SU-DHL-6 (cell line): ENCODE data around the gene BICD1.

Experiments used
- H2AFZ ChIP-seq: fragments of 200-600 bp; sonication (generic); 2 replicates; pipeline ENCODE4 v1.6.1; 2014; ENCODE audit warnings: low read depth, mild to moderate bottlenecking, moderate library complexity, mixed read lengths, antibody characterized with exemption, low read length; ENCODE audit not compliant: severe bottlenecking
- H3F3A ChIP-seq: fragments of 200-600 bp; shearing (Covaris generic); 2 replicates; pipeline ENCODE4 v1.6.0; 2016; ENCODE audit warnings: antibody characterized with exemption, mild to moderate bottlenecking; ENCODE audit not compliant: insufficient read depth
- H3K27ac ChIP-seq: fragments of 200-600 bp; sonication (generic); 2 replicates; pipeline ENCODE4 v1.5.1; 2016; ENCODE audit warnings: low read depth, mild to moderate bottlenecking, low read length, moderate library complexity, mixed read lengths
- H3K27me3 ChIP-seq: fragments of 200-600 bp; sonication (generic), shearing (Covaris generic); 2 replicates; pipeline ENCODE4 v1.6.0; 2014; ENCODE audit warnings: mild to moderate bottlenecking, low read length
- H3K36me3 ChIP-seq: fragments of 200-600 bp; sonication (generic); 2 replicates; pipeline ENCODE4 v1.6.1; 2014; ENCODE audit warnings: mild to moderate bottlenecking, low read length, mixed read lengths
- H3K4me2 ChIP-seq: fragments of 300-600, 200-600 bp; shearing (Covaris generic), sonication (generic); 2 replicates; pipeline ENCODE4 v1.6.0; 2014; ENCODE audit warnings: low read length, low read depth, mild to moderate bottlenecking; ENCODE audit not compliant: poor library complexity, severe bottlenecking
- H3K4me3 ChIP-seq: fragments of 200-600 bp; sonication (generic); 2 replicates; pipeline ENCODE4 v1.5.1; 2014; ENCODE audit warnings: antibody characterized with exemption, low read length, mild to moderate bottlenecking, mixed read lengths; ENCODE audit not compliant: insufficient read depth, poor library complexity, severe bottlenecking
- H3K79me2 ChIP-seq: fragments of 200-600 bp; sonication (generic); 2 replicates; pipeline ENCODE4 v1.6.1; 2014; ENCODE audit warnings: mild to moderate bottlenecking, low read length, moderate library complexity; ENCODE audit not compliant: insufficient read depth
- H3K9ac ChIP-seq: fragments of 200-600 bp; sonication (generic); 2 replicates; pipeline ENCODE4 v1.7.0; 2014; ENCODE audit warnings: mild to moderate bottlenecking, low read length
- H3K9me2 ChIP-seq: fragments of 200-600 bp; sonication (generic); replicated peaks from 2 replicates; pipeline ENCODE4 v1.6.1; 2014; ENCODE audit warnings: low read length; ENCODE audit not compliant: insufficient read depth
- H3K9me3 ChIP-seq: fragments of 200-600 bp; sonication (generic); 2 replicates; pipeline ENCODE4 v1.6.1; 2014; ENCODE audit warnings: low read length, mixed read lengths; ENCODE audit not compliant: insufficient read depth
- H4K20me1 ChIP-seq: fragments of 200-600 bp; sonication (generic); 2 replicates; pipeline ENCODE4 v1.6.1; 2014; ENCODE audit warnings: low read depth, mild to moderate bottlenecking, antibody characterized with exemption, low read length, moderate library complexity, mixed read lengths
- CTCF ChIP-seq: fragments of 200-600 bp; sonication (generic); IDR thresholded peaks from one replicate; pipeline ENCODE4 v1.5.1; 2017; ENCODE audit warnings: antibody characterized with exemption, mild to moderate bottlenecking, low read length, moderate library complexity; ENCODE audit not compliant: insufficient read depth, poor library complexity, severe bottlenecking
- EZH2phosphoT487 ChIP-seq: fragments of 200-600 bp; sonication (generic), shearing (Covaris generic); conservative IDR thresholded peaks from 2 replicates; pipeline ENCODE4 v1.6.1; 2018; ENCODE audit warnings: mild to moderate bottlenecking, antibody characterized with exemption, low read length, moderate library complexity, mixed read lengths

Gene BICD1

GRCh38 chr12:32265951-32266350, 159.3 kb downstream of the BICD1 start:
- Histone ChIP-seq H3F3A (peaks cover 85% of the 10 kb centered on the region), H3K36me3 (0 out of 2 replicates have a peak, but pooled peaks cover 8% of the 10 kb centered on the region), H3K9me3 (no peaks in the 10 kb centered on the region), H3K79me2 (peaks cover 22% of the 10 kb centered on the region), H3K4me3 (peak overlapping the region; percentile 45), H3K27ac (peak overlapping the region; percentile 100), H4K20me1 (no peaks in the 10 kb centered on the region), H3K27me3 (no peaks in the 10 kb centered on the region), H2AFZ (no peak overlapping the region), H3K4me2 (peak overlapping the region; percentile 97), H3K9me2 (no peaks in the 10 kb centered on the region), H3K9ac (peak overlapping the region; percentile 72)
- TF ChIP-seq EZH2phosphoT487 (no peak), CTCF (no peak)

- TF ChIP-seq CTCF (no peak), EZH2phosphoT487 (no peak)
- peak overlapping the region; percentile 72 for H3K9ac ChIP-seq
- no peaks in the 10 kb centered on the region for H4K20me1 ChIP-seq
- H3K36me3 ChIP-seq: 0 out of 2 replicates have a peak, but pooled peaks cover 8% of the 10 kb centered on the region
- H3K9me3 ChIP-seq: no peaks in the 10 kb centered on the region
- peaks cover 87% of the 10 kb centered on the region for H3F3A ChIP-seq
- H3K4me3 ChIP-seq: no peak overlapping the region
- peak overlapping the region; percentile 100 for H3K27ac ChIP-seq
- H3K27me3 ChIP-seq: no peaks in the 10 kb centered on the region
- H3K9me2 ChIP-seq: no peaks in the 10 kb centered on the region
- H3K4me2 ChIP-seq: peak overlapping the region; percentile 97
- no peak overlapping the region for H2AFZ ChIP-seq
- H3K79me2 ChIP-seq: peaks cover 22% of the 10 kb centered on the region
Measured at GRCh38 chr12:32266756-32267155, 160.1 kb downstream of the BICD1 start.

- Histone ChIP-seq H3K36me3 (0 out of 2 replicates have a peak, but pooled peaks cover 8% of the 10 kb centered on the region), H3K27ac (peak overlapping the region; percentile 98), H3K4me3 (no peak overlapping the region), H3K9ac (peak overlapping the region; percentile 62), H3K9me2 (no peaks in the 10 kb centered on the region), H3F3A (peaks cover 73% of the 10 kb centered on the region), H4K20me1 (no peaks in the 10 kb centered on the region), H3K4me2 (peak overlapping the region; percentile 78), H3K27me3 (no peaks in the 10 kb centered on the region), H3K9me3 (no peaks in the 10 kb centered on the region), H3K79me2 (peaks cover 22% of the 10 kb centered on the region), H2AFZ (no peak overlapping the region)
- TF ChIP-seq CTCF (no peak), EZH2phosphoT487 (no peak)
Measured at GRCh38 chr12:32270818-32271710, 164.4 kb downstream of the BICD1 start.
